Right lobe of liver (tissue), 6 donors: Measurements from ENCODE around the gene CKAP5. TPM values are rescaled to one million over a fixed set of nuclear protein-coding genes. Genes with fewer than 3 reads are reported as not detected.

Experiments
- ATAC-seq, 4 donors: fragments of 200-7000 bp; cut with Tn5 transposase; one replicate each; pipeline ENCODE4 v1.9.1; 2020; ENCODE audit warnings: mild to moderate bottlenecking in 4 of 4, moderate library complexity in 4 of 4
- DNase-seq, 3 donors: peaks; one replicate each; pipeline ENCODE4 v3.0.0-alpha.2; 2020
- H3K27ac ChIP-seq, 3 donors: fragments of 200-600 bp; one replicate each; pipeline ENCODE4 v1.8.0; 2022
- H3K27me3 ChIP-seq, 2 donors: fragments of 200-600 bp; one replicate each; pipeline ENCODE4 v1.8.0; 2022
- H3K36me3 ChIP-seq, 4 donors: fragments of 200-600 bp; sonication (generic) in 1 of 4; one replicate each; pipeline versions ENCODE4 v1.5.1 to v1.8.0; 2017 to 2022; ENCODE audit warnings: control low read depth in 1 of 4
- H3K4me1 ChIP-seq, 4 donors: fragments of 200-600 bp; sonication (generic) in 1 of 4; one replicate each; pipeline versions ENCODE4 v1.5.1 to v1.8.0; 2017 to 2022; ENCODE audit warnings: control low read depth in 1 of 4
- H3K4me3 ChIP-seq, 3 donors: fragments of 200-600 bp; one replicate each; pipeline ENCODE4 v1.8.0; 2022
- H3K9me3 ChIP-seq, 4 donors: fragments of 200-600 bp; sonication (generic) in 1 of 4; one replicate each; pipeline versions ENCODE4 v1.5.1 to v1.8.0; 2017 to 2022; ENCODE audit warnings: control low read depth in 1 of 4
- CTCF ChIP-seq, 4 donors: fragments of 200-600 bp in 3 of 4; fragments of 450-650 bp in 1 of 4; IDR thresholded peaks; one replicate each; pipeline versions ENCODE4 v1.5.1 to v1.8.0; 2016 to 2022; ENCODE audit warnings: antibody characterized with exemption in 4 of 4, mild to moderate bottlenecking in 2 of 4
- POLR2A ChIP-seq: fragments of 450-650 bp; IDR thresholded peaks from one replicate; pipeline ENCODE4 v1.6.1; 2017; ENCODE audit warnings: antibody characterized with exemption, mild to moderate bottlenecking
- WGBS: methylation state at CpG from one replicate; pipeline ENCODE4 v1.1.6; 2018; ENCODE audit warnings: low coverage, low lambda C conversion rate; ENCODE audit not compliant: insufficient coverage; ENCODE audit errors: missing lambda C conversion rate; 5-methylcytosine and 5-hydroxymethylcytosine counted together
- intact Hi-C, 2 donors: fragments of 100-400 bp; cut with DNase I; formaldehyde crosslinking; loops; one replicate each; pipeline versions ENCODE4 v1.11.2 to v1.14.1; 2022
- total RNA-seq, 6 experiments: library from RNA; depleted of rRNA in 2 of 6; stranded (reverse); fragments of >200 nt in 2 of 6; fragmentation: NEBNext Ultra II Directional in 3 of 6; extraction: Animal tissue kit (Norgen Biotek cat#: 25700) in 3 of 6; gene quantifications; one replicate each; pipeline versions ENCODE4 v1.1.0 to v1.2.4, GENCODE V29; 2016 to 2023
- donor health status: DM: no; HTN: yes; CAD: no.
- donor health status: DM: no; HTN: no; CAD: no.
- donor health status: DM: no; HTN: no; CAD: no.
- donor health status: DM: no; HTN: yes; CAD: no.
- donor health status: DM: no; HTN: yes; CAD: no.

Gene CKAP5
- total RNA-seq, 6 experiments from 2014 or later = 12.9 to 30.2 (median 21.2) TPM

GRCh38 chr11:46836431-46836830 is 9.6 kb downstream of the CKAP5 start:
- Histone ChIP-seq H3K4me1 (no peaks in the 10 kb centered on the region), H3K4me3 (no peak overlapping the region), H3K27me3 (no peaks in the 10 kb centered on the region), H3K36me3 (peaks cover 0 to 1% (median 0%) of the 10 kb centered on the region in 4 donors), H3K27ac (no peak overlapping the region), H3K9me3 (no peaks in the 10 kb centered on the region)
- no peak for ATAC-seq
- DNase-seq = no peak
- TF ChIP-seq CTCF (IDR thresholded peaks at IDR 0.05) (no peak), POLR2A (no peak)
- intact Hi-C loops = no loop called here
- WGBS = 91% methylated on average over 1 of the region's 1 CpG

DNA sequence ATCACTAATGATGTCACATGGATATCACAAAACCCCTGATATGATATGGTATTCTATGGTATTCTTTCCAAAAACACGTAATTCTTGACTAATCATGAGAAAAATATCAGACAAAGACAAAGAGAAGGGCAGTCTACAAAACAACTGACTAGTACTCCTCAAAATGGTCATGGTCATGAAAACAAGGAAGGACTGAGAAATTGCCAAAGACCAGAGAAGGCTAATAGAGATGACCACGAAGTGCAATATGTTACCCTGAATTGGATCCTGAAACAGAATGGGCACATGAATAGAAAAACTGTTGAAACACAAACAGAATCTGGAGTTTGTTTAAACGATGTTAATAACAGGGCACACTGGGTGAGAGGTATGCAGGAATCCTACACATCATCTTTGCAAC is 10.2 kb downstream of the CKAP5 start:
- H3K9me3 ChIP-seq = no peaks in the 10 kb centered on the region
- no peaks in the 10 kb centered on the region for H3K4me1 ChIP-seq
- no peak overlapping the region for H3K4me3 ChIP-seq
- H3K27ac ChIP-seq = no peak overlapping the region
- no peaks in the 10 kb centered on the region for H3K27me3 ChIP-seq
- TF ChIP-seq POLR2A = no peak
- TF ChIP-seq CTCF (IDR thresholded peaks at IDR 0.05) = no peak
- H3K36me3 ChIP-seq = peaks cover 0 to 1% (median 0%) of the 10 kb centered on the region in 4 donors
- DNase-seq (no peak), ATAC-seq (no peak)
- intact Hi-C loops = no loop called here
- WGBS = 60% methylated on average over 3 of the region's 3 CpGs

- 95% methylated on average over 4 of the region's 4 CpGs for WGBS
Observed at GRCh38 chr11:46834821-46835220, 11.3 kb downstream of the CKAP5 start.

GRCh38 chr11:46832511-46833214 is 13.4 kb downstream of the CKAP5 start:
- Histone ChIP-seq H3K36me3 (no peaks in the 10 kb centered on the region), H3K27ac (no peak overlapping the region), H3K9me3 (no peaks in the 10 kb centered on the region), H3K27me3 (no peaks in the 10 kb centered on the region), H3K4me1 (no peaks in the 10 kb centered on the region), H3K4me3 (no peak overlapping the region)
- WGBS = 81% methylated on average over 5 of the region's 5 CpGs
- DNase-seq = no peak
- no peak for ATAC-seq
- intact Hi-C loops = no loop called here
- TF ChIP-seq POLR2A = no peak
- no peak for TF ChIP-seq CTCF (IDR thresholded peaks at IDR 0.05)

More at GRCh38 chr11:46834821-46835220, 11.3 kb downstream of the CKAP5 start:
- Histone ChIP-seq H3K4me3 (no peak overlapping the region), H3K27ac (no peak overlapping the region), H3K4me1 (no peaks in the 10 kb centered on the region), H3K9me3 (no peaks in the 10 kb centered on the region), H3K36me3 (no peaks in the 10 kb centered on the region), H3K27me3 (no peaks in the 10 kb centered on the region)
- ATAC-seq (no peak), DNase-seq (no peak)
- intact Hi-C loops = no loop called here
- TF ChIP-seq POLR2A (no peak), CTCF (IDR thresholded peaks at IDR 0.05) (no peak)
